Prostate gland (tissue), 2 donors: ENCODE results near the gene RPS6KA1.

Experiments
- POLR2A ChIP-seq: fragments of 450-650 bp; IDR thresholded peaks from one replicate; pipeline ENCODE4 v1.6.1; 2016; ENCODE audit warnings: antibody characterized with exemption, mild to moderate bottlenecking
- POLR2AphosphoS5 ChIP-seq: sonication (generic); formaldehyde crosslinking; IDR thresholded peaks from one replicate; pipeline ENCODE4 v1.6.1; 2017; ENCODE audit warnings: antibody characterized with exemption
- TF ChIP-seq, protein P1 (sequence below), 4 experiments: fragments of 200-600 bp in 2 of 4; fragments of 450-650 bp in 2 of 4; sonication (generic) in 2 of 4; IDR thresholded peaks; 1 replicate in 3 of 4; 2 replicates in 1 of 4; pipeline ENCODE4 v1.5.1; 2016 to 2019; ENCODE audit warnings: antibody characterized with exemption in 4 of 4, mild to moderate bottlenecking in 2 of 4, moderate library complexity in 2 of 4

DNA sequence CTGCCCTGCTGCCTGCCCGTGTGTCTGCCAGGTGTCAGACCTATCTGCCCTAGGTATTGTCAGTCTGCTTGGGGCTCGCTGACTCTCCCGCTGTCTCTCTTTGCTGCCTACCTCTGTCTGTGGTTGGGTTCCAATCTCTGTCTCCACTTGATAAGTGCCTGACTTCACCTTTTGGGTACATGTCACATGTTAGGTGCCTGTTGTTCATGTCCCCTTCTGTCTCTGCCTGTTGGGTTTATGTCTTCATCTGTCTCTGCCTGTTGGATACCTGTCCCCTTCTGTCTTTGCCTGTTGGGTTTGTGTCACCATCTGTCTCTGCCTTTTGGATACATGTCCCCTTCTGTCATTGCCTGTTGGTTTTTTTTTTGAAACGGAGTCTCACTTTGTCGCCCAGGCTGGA, 14.6 kb downstream of the RPS6KA1 start:
- TF ChIP-seq POLR2A = no peak
- TF ChIP-seq, protein P1, sequence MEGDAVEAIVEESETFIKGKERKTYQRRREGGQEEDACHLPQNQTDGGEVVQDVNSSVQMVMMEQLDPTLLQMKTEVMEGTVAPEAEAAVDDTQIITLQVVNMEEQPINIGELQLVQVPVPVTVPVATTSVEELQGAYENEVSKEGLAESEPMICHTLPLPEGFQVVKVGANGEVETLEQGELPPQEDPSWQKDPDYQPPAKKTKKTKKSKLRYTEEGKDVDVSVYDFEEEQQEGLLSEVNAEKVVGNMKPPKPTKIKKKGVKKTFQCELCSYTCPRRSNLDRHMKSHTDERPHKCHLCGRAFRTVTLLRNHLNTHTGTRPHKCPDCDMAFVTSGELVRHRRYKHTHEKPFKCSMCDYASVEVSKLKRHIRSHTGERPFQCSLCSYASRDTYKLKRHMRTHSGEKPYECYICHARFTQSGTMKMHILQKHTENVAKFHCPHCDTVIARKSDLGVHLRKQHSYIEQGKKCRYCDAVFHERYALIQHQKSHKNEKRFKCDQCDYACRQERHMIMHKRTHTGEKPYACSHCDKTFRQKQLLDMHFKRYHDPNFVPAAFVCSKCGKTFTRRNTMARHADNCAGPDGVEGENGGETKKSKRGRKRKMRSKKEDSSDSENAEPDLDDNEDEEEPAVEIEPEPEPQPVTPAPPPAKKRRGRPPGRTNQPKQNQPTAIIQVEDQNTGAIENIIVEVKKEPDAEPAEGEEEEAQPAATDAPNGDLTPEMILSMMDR (IDR thresholded peaks at IDR 0.05) = no peak
- no peak for TF ChIP-seq POLR2AphosphoS5
